Upper lobe of left lung (tissue), 6 donors: ENCODE results near the gene SNRPA. TPM values are rescaled to one million over a fixed set of nuclear protein-coding genes. Genes with fewer than 3 reads are reported as not detected.

Source experiments
- ATAC-seq, 2 donors: fragments of 200-7000 bp; cut with Tn5 transposase; one replicate each; pipeline ENCODE4 v1.9.1; 2022; ENCODE audit warnings: mild to moderate bottlenecking in 2 of 2, moderate library complexity in 2 of 2; ENCODE audit not compliant: low FRiP score in 2 of 2
- DNase-seq, 2 donors: peaks; one replicate each; pipeline ENCODE4 v3.0.0-alpha.2; 2019 to 2020
- H3K27ac ChIP-seq, 4 donors: fragments of 200-600 bp; sonication (generic); one replicate each; pipeline ENCODE4 v1.5.1; 2016 to 2019
- H3K27me3 ChIP-seq, 4 donors: fragments of 200-600 bp; sonication (generic); one replicate each; pipeline ENCODE4 v1.5.1; 2017 to 2019
- H3K36me3 ChIP-seq, 4 donors: fragments of 200-600 bp; sonication (generic); one replicate each; pipeline ENCODE4 v1.5.1; 2016 to 2019
- H3K4me1 ChIP-seq, 4 donors: fragments of 200-600 bp; sonication (generic); one replicate each; pipeline ENCODE4 v1.5.1; 2018 to 2019
- H3K4me3 ChIP-seq, 4 donors: fragments of 200-600 bp; sonication (generic); one replicate each; pipeline ENCODE4 v1.5.1; 2017 to 2019; ENCODE audit warnings: mild to moderate bottlenecking in 2 of 4, moderate library complexity in 1 of 4
- H3K9me3 ChIP-seq, 4 donors: fragments of 200-600 bp; sonication (generic); one replicate each; pipeline ENCODE4 v1.5.1; 2018 to 2019
- EP300 ChIP-seq, 4 donors: sonication (generic); formaldehyde crosslinking; IDR thresholded peaks; one replicate each; pipeline ENCODE4 v1.5.1; 2017; ENCODE audit warnings: antibody characterized with exemption in 4 of 4, control low read depth in 2 of 4
- POLR2A ChIP-seq, 4 donors: fragments of 450-650 bp; IDR thresholded peaks; one replicate each; pipeline ENCODE4 v1.5.1; 2016 to 2017; ENCODE audit warnings: antibody characterized with exemption in 4 of 4, mild to moderate bottlenecking in 2 of 4
- POLR2AphosphoS5 ChIP-seq, 2 donors: sonication (generic); formaldehyde crosslinking; IDR thresholded peaks; one replicate each; pipeline ENCODE4 v1.5.1; 2017; ENCODE audit warnings: antibody characterized with exemption in 2 of 2
- WGBS, 2 donors: methylation state at CpG; one replicate each; pipeline ENCODE4 v1.1.5; 2017 to 2018; 5-methylcytosine and 5-hydroxymethylcytosine counted together
- total RNA-seq, 6 donors: library from RNA; depleted of rRNA in 4 of 6; stranded (reverse); fragments of >200 nt in 4 of 6; gene quantifications; one replicate each; pipeline versions ENCODE4 v1.1.0 to v1.2.1, GENCODE V29; 2016 to 2021
- TF ChIP-seq, protein P1 (sequence below), 6 experiments: fragments of 450-650 bp in 4 of 6; fragments of 200-600 bp in 2 of 6; sonication (generic) in 2 of 6; IDR thresholded peaks; one replicate each; pipeline ENCODE4 v1.5.1; 2016 to 2019; ENCODE audit warnings: antibody characterized with exemption in 6 of 6
- donor health status: DM: no; HTN: no; CAD: no; lungs with moderate emphysema.
- donor health status: DM: no; HTN: yes; CAD: no; lungs with severe emphysema.

SNRPA gene
- total RNA-seq, 6 donors from 2014 or later: 32.4 to 90.1 (median 55.3) TPM

DNA sequence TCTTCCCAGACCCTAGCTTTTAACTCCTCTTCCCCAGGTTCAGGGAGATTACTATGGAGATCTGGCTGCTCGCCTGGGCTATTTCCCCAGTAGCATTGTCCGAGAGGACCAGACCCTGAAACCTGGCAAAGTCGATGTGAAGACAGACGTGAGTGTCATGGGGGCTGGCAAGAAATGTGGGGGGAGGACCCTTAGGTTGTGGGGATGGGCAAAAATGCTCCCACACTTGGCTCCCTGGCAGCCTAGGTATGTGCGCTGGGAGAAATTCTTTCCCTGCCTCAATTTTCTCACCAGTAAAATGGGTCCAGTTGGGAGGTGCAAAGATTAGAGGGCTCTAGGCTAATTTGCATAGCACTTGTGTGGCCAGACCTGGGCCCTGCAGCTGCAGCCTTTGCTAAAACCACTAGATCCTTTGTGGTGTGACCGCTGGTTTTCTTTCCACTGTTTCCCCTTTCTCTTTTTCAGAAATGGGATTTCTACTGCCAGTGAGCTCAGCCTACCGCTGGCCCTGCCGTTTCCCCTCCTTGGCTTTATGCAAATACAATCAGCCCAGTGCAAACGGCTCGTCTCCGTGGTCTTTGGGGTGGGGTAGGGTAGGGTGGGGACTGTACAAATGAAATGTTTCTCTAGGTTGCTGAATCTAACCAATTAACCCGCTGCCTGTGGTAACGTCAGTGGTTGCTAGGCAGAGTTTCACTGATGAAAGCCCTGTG is 26.1 kb downstream of the SNRPA start:
- peak overlapping the region; percentile 63 to 90 (median 88) for H3K4me3 ChIP-seq
- no peaks in the 10 kb centered on the region for H3K36me3 ChIP-seq
- no peaks in the 10 kb centered on the region for H3K9me3 ChIP-seq
- TF ChIP-seq, protein P1, sequence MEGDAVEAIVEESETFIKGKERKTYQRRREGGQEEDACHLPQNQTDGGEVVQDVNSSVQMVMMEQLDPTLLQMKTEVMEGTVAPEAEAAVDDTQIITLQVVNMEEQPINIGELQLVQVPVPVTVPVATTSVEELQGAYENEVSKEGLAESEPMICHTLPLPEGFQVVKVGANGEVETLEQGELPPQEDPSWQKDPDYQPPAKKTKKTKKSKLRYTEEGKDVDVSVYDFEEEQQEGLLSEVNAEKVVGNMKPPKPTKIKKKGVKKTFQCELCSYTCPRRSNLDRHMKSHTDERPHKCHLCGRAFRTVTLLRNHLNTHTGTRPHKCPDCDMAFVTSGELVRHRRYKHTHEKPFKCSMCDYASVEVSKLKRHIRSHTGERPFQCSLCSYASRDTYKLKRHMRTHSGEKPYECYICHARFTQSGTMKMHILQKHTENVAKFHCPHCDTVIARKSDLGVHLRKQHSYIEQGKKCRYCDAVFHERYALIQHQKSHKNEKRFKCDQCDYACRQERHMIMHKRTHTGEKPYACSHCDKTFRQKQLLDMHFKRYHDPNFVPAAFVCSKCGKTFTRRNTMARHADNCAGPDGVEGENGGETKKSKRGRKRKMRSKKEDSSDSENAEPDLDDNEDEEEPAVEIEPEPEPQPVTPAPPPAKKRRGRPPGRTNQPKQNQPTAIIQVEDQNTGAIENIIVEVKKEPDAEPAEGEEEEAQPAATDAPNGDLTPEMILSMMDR (IDR thresholded peaks at IDR 0.05): peak in 2 of 6 experiments; percentile 6
- TF ChIP-seq POLR2AphosphoS5 (IDR thresholded peaks at IDR 0.05): peak in 1 of 2 donors; percentile 9
- no peak for TF ChIP-seq POLR2A (IDR thresholded peaks at IDR 0.05)
- peaks cover 13 to 20% (median 18%) of the 10 kb centered on the region in 4 donors for H3K4me1 ChIP-seq
- DNase-seq (peak in 1 of 2 donors; percentile 96), ATAC-seq (peak; percentile 91)
- no peaks in the 10 kb centered on the region for H3K27me3 ChIP-seq
- 10 to 11% methylated on average over 13 of the region's 13 CpGs for WGBS, 2 donors
- H3K27ac ChIP-seq: peak overlapping the region; percentile 92 to 98 (median 98)

DNA sequence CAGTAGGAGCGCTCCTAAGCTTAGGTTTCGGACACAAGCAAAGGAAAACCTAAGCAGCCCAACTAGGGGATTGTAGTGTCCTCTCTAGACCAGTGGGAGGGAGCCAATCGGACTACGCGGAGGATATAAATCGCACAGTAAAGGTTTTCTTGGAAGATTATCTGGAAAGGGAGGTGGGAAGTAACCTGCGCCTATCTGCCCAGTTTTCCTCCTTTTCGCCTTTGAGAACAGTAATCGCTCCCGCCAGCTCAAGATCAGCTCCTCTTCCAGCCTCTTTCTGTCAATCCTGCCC is 26.6 kb downstream of the SNRPA start:
- H3K36me3 ChIP-seq: no peaks in the 10 kb centered on the region
- H3K9me3 ChIP-seq: no peaks in the 10 kb centered on the region
- ATAC-seq: no peak
- no peak for DNase-seq
- no peaks in the 10 kb centered on the region for H3K27me3 ChIP-seq
- H3K4me1 ChIP-seq: peaks cover 13 to 20% (median 18%) of the 10 kb centered on the region in 4 donors
- H3K27ac ChIP-seq: peak overlapping the region; percentile 92 to 98 (median 98)
- H3K4me3 ChIP-seq: peak overlapping the region; percentile 63 to 90 (median 88)
- 0% methylated on average over 10 of the region's 10 CpGs for WGBS, 2 donors
- TF ChIP-seq, protein P1 (IDR thresholded peaks at IDR 0.05): no peak
- TF ChIP-seq POLR2AphosphoS5 (IDR thresholded peaks at IDR 0.05) (no peak), POLR2A (IDR thresholded peaks at IDR 0.05) (no peak), EP300 (IDR thresholded peaks at IDR 0.05) (peak in 1 of 4 donors; percentile 31)

DNA sequence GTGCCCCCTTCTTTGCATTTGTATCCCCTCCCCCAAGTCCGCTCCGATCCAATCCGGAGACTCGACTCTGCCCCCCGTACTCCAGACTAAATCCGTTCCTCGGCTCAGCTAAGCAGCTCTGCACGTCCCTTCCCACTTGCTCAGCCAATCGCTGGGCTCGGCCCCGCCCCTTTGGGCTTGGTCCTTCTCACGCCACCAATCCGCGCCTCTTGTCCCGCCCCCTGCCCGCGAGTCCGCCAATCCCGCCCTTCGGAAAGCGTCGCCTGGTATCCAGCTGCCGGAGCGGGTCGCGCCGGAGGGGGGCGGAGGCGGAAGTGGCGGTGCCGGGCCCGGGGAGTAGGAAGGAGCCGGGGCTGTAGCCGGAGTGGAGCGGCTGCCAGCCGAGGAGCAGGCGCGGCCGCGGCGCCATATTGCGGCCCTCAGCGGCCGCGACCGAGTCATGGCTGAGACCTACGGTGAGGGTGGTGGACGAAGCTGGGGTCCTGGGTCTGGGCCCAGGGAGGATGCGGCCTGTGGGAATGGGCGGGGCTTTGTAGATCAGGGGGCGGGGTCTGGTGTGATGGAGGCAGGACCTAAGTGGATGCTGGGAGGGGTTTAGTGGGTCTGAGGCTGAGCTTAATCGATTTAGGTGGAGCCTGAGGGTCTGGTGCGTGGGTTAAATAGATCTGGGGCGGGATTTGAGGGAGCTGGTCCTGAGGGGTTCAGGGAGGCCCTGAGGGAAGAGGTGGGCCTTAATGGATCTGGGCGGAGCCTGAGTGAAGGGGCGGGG is 27.1 kb downstream of the SNRPA start, which contains the start of gene RAB4B:
Gene RAB4B, plus strand, starts transcription at position 311 of the 769 bp plus-strand sequence. Its CDS starts 129 bp downstream, at position 440.
- Histone ChIP-seq H3K9me3 (no peaks in the 10 kb centered on the region), H3K27ac (peak within 1 kb of the TSS; percentile 92 to 98 (median 98)), H3K4me1 (peaks cover 13 to 20% (median 18%) of the 10 kb centered on the region in 4 donors), H3K4me3 (peak within 1 kb of the TSS; percentile 75 to 90 (median 88)), H3K27me3 (no peaks in the 10 kb centered on the region), H3K36me3 (no peaks in the 10 kb centered on the region)
- WGBS, 2 donors: 0% methylated on average over 16 to 40 of the region's 56 CpGs
- TF ChIP-seq POLR2A (IDR thresholded peaks at IDR 0.05) (peak; percentile 28 to 91 (median 59)), EP300 (IDR thresholded peaks at IDR 0.05) (no peak), POLR2AphosphoS5 (IDR thresholded peaks at IDR 0.05) (peak; percentile 81 to 89)
- TF ChIP-seq, protein P1 (IDR thresholded peaks at IDR 0.05): peak in 4 of 6 experiments; percentile 47 to 64 (median 54)
- ATAC-seq (peak; percentile 98), DNase-seq (peak; percentile 100)

DNA sequence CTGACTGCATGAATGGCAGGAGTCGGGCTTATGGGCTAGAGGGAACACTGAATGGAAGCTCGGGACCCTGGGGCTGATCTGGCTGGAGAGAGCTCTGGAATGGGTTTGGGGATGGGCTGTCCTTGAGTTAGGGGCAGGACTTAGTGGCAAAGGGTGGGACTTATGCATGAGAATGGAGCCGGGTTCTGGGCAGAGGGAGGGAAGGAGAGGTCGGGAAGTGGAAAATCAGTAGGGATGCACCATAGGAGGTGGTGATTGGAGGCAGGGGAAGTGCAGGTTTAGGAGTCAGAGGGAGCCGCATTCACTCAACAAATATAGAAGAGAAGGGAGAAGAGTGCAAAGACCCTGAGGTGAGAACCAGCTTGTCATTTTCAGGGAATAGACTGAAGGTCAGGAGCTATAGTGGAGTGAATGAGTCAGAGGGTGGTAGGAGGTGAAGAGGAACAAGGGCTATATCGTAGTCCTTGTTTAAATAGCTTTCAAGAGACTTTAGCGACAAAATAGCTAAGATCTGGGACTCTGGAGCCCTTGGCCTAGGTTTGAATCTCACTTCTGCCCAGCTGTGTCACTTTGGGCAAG is 27.8 kb downstream of the SNRPA start:
- peaks cover 13 to 20% (median 18%) of the 10 kb centered on the region in 4 donors for H3K4me1 ChIP-seq
- H3K27ac ChIP-seq: peak overlapping the region; percentile 92 to 98 (median 98)
- peaks cover 0 to 4% (median 2%) of the 10 kb centered on the region in 4 donors for H3K36me3 ChIP-seq
- TF ChIP-seq, protein P1 (IDR thresholded peaks at IDR 0.05): no peak
- TF ChIP-seq POLR2AphosphoS5 (IDR thresholded peaks at IDR 0.05): no peak
- TF ChIP-seq POLR2A (IDR thresholded peaks at IDR 0.05): no peak
- no peak for TF ChIP-seq EP300 (IDR thresholded peaks at IDR 0.05)
- no peaks in the 10 kb centered on the region for H3K9me3 ChIP-seq
- 10 to 13% methylated on average over 7 of the region's 7 CpGs for WGBS, 2 donors
- peak overlapping the region; percentile 75 to 90 (median 88) for H3K4me3 ChIP-seq
- no peak for ATAC-seq
- DNase-seq: no peak
- H3K27me3 ChIP-seq: no peaks in the 10 kb centered on the region
